Head of caudate nucleus (tissue), 42 donors: ENCODE results near the gene LUZP2.
"Not testable (repeated sequence)": the region's sequence is repeated elsewhere in the genome, so short reads cannot be mapped to it uniquely, and the experiment has no call there.

Experiments used
- DNase-seq, 42 donors: peaks; one replicate each; pipeline versions ENCODE4 v3.0.0 to v3.0.0-alpha.2; 2020 to 2021; ENCODE audit warnings: mixed read lengths in 7 of 42
- intact Hi-C: fragments of 100-400 bp; cut with DNase I; formaldehyde crosslinking; loops from one replicate; pipeline ENCODE4 v1.15.0; 2022

LUZP2 gene

GRCh38 chr11:24861440-24861839 is 364.6 kb downstream of the LUZP2 start:
- no peak for DNase-seq

GRCh38 chr11:24866743-24867142 is 369.9 kb downstream of the LUZP2 start:
- intact Hi-C loops = no loop called here
- no peak for DNase-seq

More at GRCh38 chr11:24861440-24861839, 364.6 kb downstream of the LUZP2 start:
- intact Hi-C loops = no loop called here

- no peak for DNase-seq
- intact Hi-C loops = no loop called here
These were observed 373.2 kb downstream of the LUZP2 start for GRCh38 chr11:24870048-24870447.

GRCh38 chr11:24872186-24872585 is 375.3 kb downstream of the LUZP2 start:
- intact Hi-C loops = no loop called here
- no peak for DNase-seq

GRCh38 chr11:24872651-24873311 is 375.9 kb downstream of the LUZP2 start:
- DNase-seq = no peak
- intact Hi-C loops = no loop called here

- intact Hi-C loops = no loop called here
- DNase-seq = no peak
These were observed 384.1 kb downstream of the LUZP2 start for GRCh38 chr11:24880962-24881361.

GRCh38 chr11:24885580-24886173 is 388.8 kb downstream of the LUZP2 start:
- intact Hi-C loops = no loop called here
- no peak for DNase-seq

GRCh38 chr11:24886880-24887619 is 390.2 kb downstream of the LUZP2 start:
- no peak for DNase-seq
- intact Hi-C loops = no loop called here

- DNase-seq = no peak
- intact Hi-C loops = no loop called here
These were observed 393.6 kb downstream of the LUZP2 start for GRCh38 chr11:24890426-24890825.

- DNase-seq = not testable (repeated sequence)
These were observed 395.1 kb downstream of the LUZP2 start for GRCh38 chr11:24891845-24892492.

GRCh38 chr11:24896118-24896835 is 399.4 kb downstream of the LUZP2 start:
- DNase-seq = no peak
- intact Hi-C loops = no loop called here

More at GRCh38 chr11:24891845-24892492, 395.1 kb downstream of the LUZP2 start:
- intact Hi-C loops = not testable (repeated sequence)

GRCh38 chr11:24900514-24900913 is 403.7 kb downstream of the LUZP2 start:
- no peak for DNase-seq
- intact Hi-C loops = no loop called here

GRCh38 chr11:24900960-24901549 is 404.2 kb downstream of the LUZP2 start:
- intact Hi-C loops = no loop called here
- DNase-seq = no peak

GRCh38 chr11:24903555-24903954 is 406.7 kb downstream of the LUZP2 start:
- DNase-seq = no peak
- intact Hi-C loops = no loop called here

- DNase-seq = no peak
- intact Hi-C loops = no loop called here
These were observed 428.2 kb downstream of the LUZP2 start for GRCh38 chr11:24925091-24925490.

GRCh38 chr11:24932110-24933000 is 435.5 kb downstream of the LUZP2 start:
- intact Hi-C loops = no loop called here

GRCh38 chr11:24934733-24935439 is 438.0 kb downstream of the LUZP2 start:
- DNase-seq = no peak
- intact Hi-C loops = no loop called here

More at GRCh38 chr11:24932110-24933000, 435.5 kb downstream of the LUZP2 start:
- no peak for DNase-seq
